ENCODE data around the gene SLC9C1. TPM values are rescaled to one million over a fixed set of nuclear protein-coding genes. Genes with fewer than 3 reads are reported as not detected.

The SLC9C1 gene
- total and polyA plus RNA-seq, 9 of the 15 experiments (the other 6 are each of a cell fraction or from before 2014, with no cell fraction given) = not detected

DNA sequence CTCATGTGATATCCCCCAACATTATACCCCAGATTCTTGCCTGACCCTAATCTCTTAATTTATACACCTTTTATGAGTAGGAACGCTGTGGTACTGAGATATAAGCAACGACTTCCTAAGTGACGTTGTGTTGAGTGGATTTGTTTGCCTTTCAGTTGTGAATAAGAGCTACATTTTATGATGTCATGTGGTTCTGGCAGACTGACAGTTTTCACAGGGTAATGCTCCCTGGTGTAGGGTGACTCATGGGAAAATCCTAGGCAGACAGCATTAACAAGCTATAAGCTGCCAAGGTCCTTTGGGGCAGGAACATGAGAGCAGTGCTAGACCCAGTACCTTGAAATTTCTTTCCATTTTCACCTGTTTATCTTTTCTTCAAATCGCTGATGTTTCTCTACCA, 196.6 kb downstream of the SLC9C1 start:
- H3K27ac ChIP-seq (ENCODE audit: extremely low read depth, low read depth, low read length) = no peak overlapping the region
- H3K4me3 ChIP-seq = no peak overlapping the region
- WGBS (ENCODE audit: insufficient coverage, low coverage, missing lambda C conversion rate) = 3% methylated on average over 4 of the region's 4 CpGs
- H3K4me1 ChIP-seq (replicated peaks in 1 of 2; ENCODE audit: control insufficient read depth in 2 of 2, insufficient read depth in 2 of 2, low read length in 2 of 2) = no peaks in the 10 kb centered on the region
- DNase-seq (ENCODE audit: extremely low read depth in 1 of 4, low spot score in 3 of 4) (peak; percentile 9 to 28 (median 12)), ATAC-seq (peak; percentile 69), FAIRE-seq (no peak)
- no peaks in the 10 kb centered on the region for H4K20me1 ChIP-seq (replicated peaks; ENCODE audit: control insufficient read depth, insufficient read depth, low read length)
- BruUV-seq (replicated peaks) = no TSS peak
- intact Hi-C loops (cut with micrococcal nuclease) = no loop called here
- no peaks in the 10 kb centered on the region for H3K27me3 ChIP-seq (ENCODE audit: control insufficient read depth in 2 of 2, insufficient read depth in 2 of 2, low read length in 2 of 2)
- no peaks in the 10 kb centered on the region for H3K9me1 ChIP-seq (ENCODE audit: control insufficient read depth, insufficient read depth, low read length)
- in situ Hi-C loops (cut with MboI) = no loop called here
- no peak overlapping the region for H2AFZ ChIP-seq (ENCODE audit: low read depth, low read length)
- ChIA-PET CTCF (ENCODE audit: low intra/inter-chr PET ratio) (no interaction called here), POLR2A (interaction anchor here (0.5 to 0.7 kb wide), 2 partner anchors 9 to 385 kb away, joined by 3 read pairs; no protein-coding TSS in a partner anchor)
- H3K9ac ChIP-seq (ENCODE audit: insufficient read depth in 1 of 2, low read depth in 2 of 2, low read length in 2 of 2) = no peak overlapping the region
- no peak overlapping the region for H3K4me2 ChIP-seq (ENCODE audit: insufficient read depth, low read length)
- no peaks in the 10 kb centered on the region for H3K79me2 ChIP-seq (ENCODE audit: control insufficient read depth, insufficient read depth, low read length)
- no peaks in the 10 kb centered on the region for H3K36me3 ChIP-seq (ENCODE audit: control insufficient read depth, insufficient read depth, low read length)
- no peaks in the 10 kb centered on the region for H3K9me3 ChIP-seq (replicated peaks; ENCODE audit: control insufficient read depth, insufficient read depth, low read depth, low read length)
- TF ChIP-seq HBP1 (CRISPR knock-in tag; IDR thresholded peaks at IDR 0.05) (no peak), TAF7 (tag; IDR thresholded peaks at IDR 0.05) (no peak), ZBTB8A (IDR thresholded peaks at IDR 0.05; ENCODE audit: partially characterized antibody) (no peak), ATF4 (CRISPR knock-in tag; IDR thresholded peaks at IDR 0.05) (no peak), NFIC (IDR thresholded peaks at IDR 0.05) (peak; percentile 26; the same call in 1 of the 2 replicates), REST (IDR thresholded peaks at IDR 0.05; ENCODE audit: borderline replicate concordance) (no peak), REST (CRISPR knock-in tag; IDR thresholded peaks at IDR 0.05; ENCODE audit: low read depth) (no peak), ZNF311 (CRISPR knock-in tag; IDR thresholded peaks at IDR 0.05) (no peak), FOXJ2 (tag; IDR thresholded peaks at IDR 0.05) (no peak)
- TF ChIP-seq, protein P1, sequence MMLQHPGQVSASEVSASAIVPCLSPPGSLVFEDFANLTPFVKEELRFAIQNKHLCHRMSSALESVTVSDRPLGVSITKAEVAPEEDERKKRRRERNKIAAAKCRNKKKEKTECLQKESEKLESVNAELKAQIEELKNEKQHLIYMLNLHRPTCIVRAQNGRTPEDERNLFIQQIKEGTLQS (IDR thresholded peaks at IDR 0.05) = peak; percentile 69
- TF ChIP-seq, protein P1 (CRISPR knock-in tag; conservative IDR thresholded peaks at IDR 0.05) = no peak
